Endodermal cell (in vitro differentiated cells): ENCODE results near the gene TSEN54. TPM values are rescaled to one million over a fixed set of nuclear protein-coding genes. Genes with fewer than 3 reads are reported as not detected.

Experiments used
- DNase-seq: peaks from one replicate; pipeline ENCODE4 v3.0.0-alpha.2; 2017
- H3K27ac ChIP-seq: 2 replicates; pipeline ENCODE4 v1.5.1; 2013; ENCODE audit warnings: mild to moderate bottlenecking, low read depth, low read length, moderate library complexity
- H3K27me3 ChIP-seq: 2 replicates; pipeline ENCODE4 v1.6.1; 2013; ENCODE audit warnings: mild to moderate bottlenecking, low read length, moderate library complexity; ENCODE audit not compliant: insufficient read depth, control insufficient read depth, poor library complexity, severe bottlenecking
- H3K36me3 ChIP-seq: 2 replicates; pipeline ENCODE4 v1.7.0; 2013; ENCODE audit warnings: mild to moderate bottlenecking, low read length, moderate library complexity; ENCODE audit not compliant: control insufficient read depth, insufficient read depth
- H3K4me1 ChIP-seq: one replicate; pipeline ENCODE4 v1.7.0; 2013; ENCODE audit warnings: low read length; ENCODE audit not compliant: control insufficient read depth, insufficient read depth
- H3K4me3 ChIP-seq: 2 replicates; pipeline ENCODE4 v1.5.1; 2013; ENCODE audit warnings: mild to moderate bottlenecking, low read length, moderate library complexity
- H3K9ac ChIP-seq: 2 replicates; pipeline ENCODE4 v1.6.1; 2013; ENCODE audit warnings: mild to moderate bottlenecking, low read length, moderate library complexity; ENCODE audit not compliant: poor library complexity, severe bottlenecking; ENCODE audit errors: extremely low read depth
- H3K9me3 ChIP-seq: 2 replicates; pipeline ENCODE4 v1.6.1; 2013; ENCODE audit warnings: mild to moderate bottlenecking, low read length, moderate library complexity; ENCODE audit not compliant: control insufficient read depth
- H3K27ac Mint-ChIP-seq: 2 replicates; pipeline ENCODE4 v1.8.0; 2020; ENCODE audit warnings: mixed read lengths
- H3K27me3 Mint-ChIP-seq: 2 replicates; pipeline ENCODE4 v1.8.0; 2021; ENCODE audit warnings: mild to moderate bottlenecking, mixed read lengths; ENCODE audit not compliant: insufficient read depth
- H3K36me3 Mint-ChIP-seq: 2 replicates; pipeline ENCODE4 v1.8.0; 2020; ENCODE audit warnings: low read depth, mixed read lengths
- H3K4me1 Mint-ChIP-seq: 2 replicates; pipeline ENCODE4 v1.8.0; 2020; ENCODE audit warnings: mixed read lengths
- H3K4me3 Mint-ChIP-seq: 2 replicates; pipeline ENCODE4 v1.8.0; 2020; ENCODE audit warnings: mild to moderate bottlenecking, moderate library complexity, mixed read lengths
- H3K9me3 Mint-ChIP-seq: 2 replicates; pipeline ENCODE4 v1.8.0; 2020; ENCODE audit warnings: mild to moderate bottlenecking, mixed read lengths
- CTCF ChIP-seq: fragments of 200-600 bp; sonication (generic); conservative IDR thresholded peaks from 2 replicates; pipeline ENCODE4 v1.5.0; 2021; ENCODE audit warnings: antibody characterized with exemption, mild to moderate bottlenecking
- WGBS, 2 experiments: methylation state at CpG; one replicate each; pipeline versions ENCODE4 v1.1.5 to v1.1.7; 2013; ENCODE audit warnings: missing lambda C conversion rate in 2 of 2, mixed read lengths in 1 of 2; ENCODE audit not compliant: insufficient coverage in 1 of 2, insufficient read length in 1 of 2; 5-methylcytosine and 5-hydroxymethylcytosine counted together
- total RNA-seq, 2 donors: library from RNA; stranded (reverse); fragmentation: NEBNext Ultra II Directional in 1 of 2; extraction: Animal tissue kit (Norgen Biotek cat#: 25700) in 1 of 2; gene quantifications; 2 replicates in 1 of 2; 3 replicates in 1 of 2; pipeline ENCODE4 v1.2.1, GENCODE V29; 2021

Gene TSEN54
- total RNA-seq, 2 donors from 2014 or later, result 37.7 to 39.1 TPM

GRCh38 chr17:75489511-75489955 is 26.8 kb upstream of the TSEN54 start:
- DNase-seq, result no peak
- peaks cover 10% of the 10 kb centered on the region for H3K27me3 ChIP-seq
- H3K4me1 ChIP-seq, result no peaks in the 10 kb centered on the region
- H3K4me3 ChIP-seq, result no peak overlapping the region
- Mint-ChIP-seq H3K4me1 (peaks cover 5% of the 10 kb centered on the region), H3K36me3 (peaks cover 17% of the 10 kb centered on the region), H3K27me3 (peaks cover 23% of the 10 kb centered on the region), H3K4me3 (no peak overlapping the region), H3K27ac (no peak overlapping the region), H3K9me3 (no peaks in the 10 kb centered on the region)
- no peaks in the 10 kb centered on the region for H3K9me3 ChIP-seq
- H3K36me3 ChIP-seq, result peaks cover 8% of the 10 kb centered on the region
- H3K9ac ChIP-seq, result no peak overlapping the region
- H3K27ac ChIP-seq, result no peak overlapping the region
- no peak for TF ChIP-seq CTCF
- WGBS, 2 experiments, result 77 to 85% methylated on average over 10 to 14 of the region's 14 CpGs

GRCh38 chr17:75490173-75490743 is 26.1 kb upstream of the TSEN54 start:
- H3K9me3 Mint-ChIP-seq, result no peaks in the 10 kb centered on the region
- H3K36me3 Mint-ChIP-seq, result peaks cover 19% of the 10 kb centered on the region
- Histone ChIP-seq H3K36me3 (peaks cover 8% of the 10 kb centered on the region), H3K9ac (no peak overlapping the region), H3K27me3 (peaks cover 3% of the 10 kb centered on the region), H3K4me1 (no peaks in the 10 kb centered on the region), H3K4me3 (no peak overlapping the region), H3K9me3 (no peaks in the 10 kb centered on the region), H3K27ac (no peak overlapping the region)
- H3K27me3 Mint-ChIP-seq, result peaks cover 16% of the 10 kb centered on the region
- no peak overlapping the region for H3K27ac Mint-ChIP-seq
- no peak overlapping the region for H3K4me3 Mint-ChIP-seq
- WGBS, 2 experiments, result 92% methylated on average over 9 to 14 of the region's 14 CpGs
- H3K4me1 Mint-ChIP-seq, result peaks cover 5% of the 10 kb centered on the region
- no peak for TF ChIP-seq CTCF
- no peak for DNase-seq

GRCh38 chr17:75490953-75491649 is 25.2 kb upstream of the TSEN54 start:
- Histone ChIP-seq H3K4me1 (no peaks in the 10 kb centered on the region), H3K9me3 (no peaks in the 10 kb centered on the region), H3K9ac (no peak overlapping the region), H3K27me3 (no peaks in the 10 kb centered on the region), H3K36me3 (peaks cover 8% of the 10 kb centered on the region), H3K4me3 (no peak overlapping the region), H3K27ac (no peak overlapping the region)
- 95 to 98% methylated on average over 8 to 19 of the region's 19 CpGs for WGBS, 2 experiments
- no peak for DNase-seq
- peaks cover 19% of the 10 kb centered on the region for H3K36me3 Mint-ChIP-seq
- no peak for TF ChIP-seq CTCF
- H3K9me3 Mint-ChIP-seq, result no peaks in the 10 kb centered on the region
- peaks cover 14% of the 10 kb centered on the region for H3K27me3 Mint-ChIP-seq
- no peak overlapping the region for H3K4me3 Mint-ChIP-seq
- H3K4me1 Mint-ChIP-seq, result peaks cover 5% of the 10 kb centered on the region
- H3K27ac Mint-ChIP-seq, result no peak overlapping the region
